Activated naive CD8-positive, alpha-beta T cell treated with anti-CD3 and anti-CD28 coated beads, Interleukin-2, amount 50 U/mL, for 24 hours (primary cell): ENCODE data around the gene RXRA.

ENCODE experiments used
- ATAC-seq: fragments of 150-1000 bp; cut with Tn5 transposase; one replicate; pipeline ENCODE4 v1.10.0; 2021
- DNase-seq: peaks from one replicate; pipeline ENCODE4 v3.0.0; 2021
- H3K27ac Mint-ChIP-seq: one replicate; pipeline ENCODE4 v1.8.0; 2021; ENCODE audit warnings: mild to moderate bottlenecking, mixed read lengths
- H3K27me3 Mint-ChIP-seq: one replicate; pipeline ENCODE4 v1.8.0; 2021; ENCODE audit warnings: mixed read lengths
- H3K36me3 Mint-ChIP-seq: one replicate; pipeline ENCODE4 v1.8.0; 2021; ENCODE audit warnings: low read depth, mixed read lengths
- H3K4me1 Mint-ChIP-seq: one replicate; pipeline ENCODE4 v1.8.0; 2021; ENCODE audit warnings: mixed read lengths
- H3K4me3 Mint-ChIP-seq: one replicate; pipeline ENCODE4 v1.8.0; 2021; ENCODE audit warnings: mild to moderate bottlenecking, moderate library complexity, mixed read lengths
- H3K9me3 Mint-ChIP-seq: one replicate; pipeline ENCODE4 v1.8.0; 2021; ENCODE audit warnings: mixed read lengths

The RXRA gene

DNA sequence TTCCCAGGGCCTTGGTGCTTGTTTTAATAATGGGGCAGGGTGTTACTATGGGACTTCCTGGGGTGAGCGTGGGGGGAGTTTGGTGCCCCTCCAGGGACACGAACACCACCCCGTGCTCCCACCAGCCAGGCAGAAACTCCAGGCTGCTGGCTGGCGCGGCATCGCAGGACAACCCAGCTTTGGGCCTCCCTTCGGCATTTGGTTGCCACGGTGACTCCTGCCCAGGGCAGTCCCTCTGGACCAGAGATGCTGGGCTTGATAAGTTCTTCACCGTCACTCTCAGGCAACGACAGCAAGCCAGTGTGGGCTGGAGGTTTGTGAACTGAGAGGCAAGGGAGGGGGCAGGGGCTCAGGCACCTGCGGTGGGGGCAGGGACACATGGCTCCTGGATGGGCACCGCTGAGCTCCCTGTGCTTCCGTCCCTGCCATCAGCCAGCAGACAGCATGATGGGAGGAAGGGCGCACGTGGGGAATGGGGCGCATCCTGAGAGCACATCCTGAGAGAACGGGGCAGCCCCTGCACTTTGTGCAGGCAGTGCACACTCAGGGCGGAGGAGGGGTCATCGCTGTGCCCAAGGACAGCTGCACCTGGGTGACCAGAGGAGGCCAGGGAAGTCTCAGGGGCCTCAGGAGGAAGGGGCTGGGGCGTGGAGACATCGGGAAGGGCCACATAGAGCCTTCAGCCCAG is 116.4 kb downstream of the RXRA start:
- Mint-ChIP-seq H3K36me3 (no peaks in the 10 kb centered on the region), H3K9me3 (no peaks in the 10 kb centered on the region), H3K27me3 (peaks cover 24% of the 10 kb centered on the region), H3K4me1 (peaks cover 13% of the 10 kb centered on the region), H3K27ac (no peak overlapping the region), H3K4me3 (no peak overlapping the region)
- no peak for DNase-seq
- ATAC-seq: no peak

DNA sequence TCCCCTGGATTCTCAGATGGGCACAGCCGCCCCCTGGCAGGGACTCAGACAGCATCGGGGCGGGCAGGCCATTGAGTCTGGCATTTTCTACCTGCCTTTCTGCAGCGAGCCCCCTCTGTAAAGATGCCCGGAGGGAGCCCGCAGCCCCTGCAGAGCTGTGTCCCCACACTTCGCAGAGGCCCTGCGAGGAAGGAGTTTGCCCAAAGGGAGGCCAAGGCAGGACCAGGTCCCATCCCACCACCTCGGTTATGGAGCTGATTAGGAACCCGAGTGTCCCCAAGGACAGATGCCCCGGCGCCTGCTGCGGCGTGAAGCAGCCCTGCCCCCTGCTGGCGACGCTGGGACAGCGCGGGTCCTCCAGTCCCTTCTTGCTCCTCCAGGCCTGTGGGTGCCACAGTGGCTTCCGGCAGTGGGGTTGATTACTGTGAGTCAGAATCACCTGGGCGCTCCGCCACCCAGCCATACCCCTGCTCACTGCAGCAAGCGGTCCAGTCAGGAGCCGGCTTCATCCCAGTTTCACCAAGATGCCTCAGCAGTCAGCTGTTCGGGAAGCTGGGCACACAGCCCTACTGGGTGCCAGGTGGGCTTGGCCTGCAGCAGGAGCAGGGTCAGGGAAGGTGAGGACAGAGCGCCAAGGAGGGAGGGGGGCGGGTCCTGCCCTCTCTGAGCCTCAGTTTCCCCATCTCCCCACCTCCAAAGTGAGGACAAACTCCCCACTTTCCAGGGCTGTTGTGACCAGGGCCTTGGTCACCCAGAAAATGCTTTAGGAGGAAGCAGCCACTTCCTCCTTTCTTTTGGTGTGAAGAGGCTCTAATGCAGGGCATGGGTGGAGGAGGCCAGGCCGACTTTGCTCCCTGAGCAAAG is 117.2 kb downstream of the RXRA start:
- H3K36me3 Mint-ChIP-seq: no peaks in the 10 kb centered on the region
- peaks cover 13% of the 10 kb centered on the region for H3K4me1 Mint-ChIP-seq
- H3K4me3 Mint-ChIP-seq: no peak overlapping the region

DNA sequence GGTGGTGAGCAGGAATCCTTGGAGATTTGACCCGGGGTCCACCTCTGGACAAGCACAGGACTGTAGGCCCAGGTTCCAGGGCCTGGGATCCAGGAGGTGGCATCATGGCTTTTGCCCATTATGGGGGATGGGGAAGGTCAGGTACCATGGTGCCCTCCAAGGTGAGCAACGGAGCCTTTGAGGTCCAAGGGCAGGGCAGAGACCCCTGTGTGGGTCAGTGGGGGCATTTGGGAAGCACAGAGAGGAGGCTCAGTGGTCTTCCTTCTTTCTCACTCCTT is 117.7 kb downstream of the RXRA start:
- peaks cover 13% of the 10 kb centered on the region for H3K4me1 Mint-ChIP-seq
- H3K36me3 Mint-ChIP-seq: no peaks in the 10 kb centered on the region
- peaks cover 4% of the 10 kb centered on the region for H3K9me3 Mint-ChIP-seq
- no peak overlapping the region for H3K27ac Mint-ChIP-seq
- DNase-seq (no peak), ATAC-seq (no peak)
- peaks cover 24% of the 10 kb centered on the region for H3K27me3 Mint-ChIP-seq
- no peak overlapping the region for H3K4me3 Mint-ChIP-seq

More for the DNA sequence above, 117.2 kb downstream of the RXRA start:
- Mint-ChIP-seq H3K9me3 (no peaks in the 10 kb centered on the region), H3K27ac (no peak overlapping the region), H3K27me3 (peaks cover 24% of the 10 kb centered on the region)
- ATAC-seq (peak; percentile 99), DNase-seq (peak; percentile 89)

DNA sequence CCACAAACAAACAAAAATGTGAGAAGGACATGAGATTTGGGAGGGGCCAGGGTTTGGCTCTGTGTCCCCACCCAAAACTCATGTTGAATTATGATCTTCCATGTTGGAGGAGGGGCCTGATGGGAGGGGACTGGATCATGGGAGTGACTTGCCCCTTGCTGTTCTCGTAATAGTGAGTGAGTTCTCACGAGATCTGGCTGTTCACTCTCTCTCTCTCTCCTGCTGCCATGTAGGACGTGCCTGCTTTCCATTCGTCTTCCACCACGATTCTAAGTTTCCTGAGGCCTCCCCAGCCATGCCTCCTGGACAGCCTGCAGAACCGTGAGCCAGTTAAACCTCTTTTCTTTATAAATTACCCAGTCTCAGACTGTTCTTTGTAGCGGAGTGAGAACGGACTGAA is 118.7 kb downstream of the RXRA start:
- H3K9me3 Mint-ChIP-seq: peaks cover 4% of the 10 kb centered on the region
- H3K27ac Mint-ChIP-seq: no peak overlapping the region
- H3K36me3 Mint-ChIP-seq: no peaks in the 10 kb centered on the region
- H3K4me3 Mint-ChIP-seq: no peak overlapping the region
- peaks cover 13% of the 10 kb centered on the region for H3K4me1 Mint-ChIP-seq
- H3K27me3 Mint-ChIP-seq: peaks cover 19% of the 10 kb centered on the region
- ATAC-seq (no peak), DNase-seq (no peak)

DNA sequence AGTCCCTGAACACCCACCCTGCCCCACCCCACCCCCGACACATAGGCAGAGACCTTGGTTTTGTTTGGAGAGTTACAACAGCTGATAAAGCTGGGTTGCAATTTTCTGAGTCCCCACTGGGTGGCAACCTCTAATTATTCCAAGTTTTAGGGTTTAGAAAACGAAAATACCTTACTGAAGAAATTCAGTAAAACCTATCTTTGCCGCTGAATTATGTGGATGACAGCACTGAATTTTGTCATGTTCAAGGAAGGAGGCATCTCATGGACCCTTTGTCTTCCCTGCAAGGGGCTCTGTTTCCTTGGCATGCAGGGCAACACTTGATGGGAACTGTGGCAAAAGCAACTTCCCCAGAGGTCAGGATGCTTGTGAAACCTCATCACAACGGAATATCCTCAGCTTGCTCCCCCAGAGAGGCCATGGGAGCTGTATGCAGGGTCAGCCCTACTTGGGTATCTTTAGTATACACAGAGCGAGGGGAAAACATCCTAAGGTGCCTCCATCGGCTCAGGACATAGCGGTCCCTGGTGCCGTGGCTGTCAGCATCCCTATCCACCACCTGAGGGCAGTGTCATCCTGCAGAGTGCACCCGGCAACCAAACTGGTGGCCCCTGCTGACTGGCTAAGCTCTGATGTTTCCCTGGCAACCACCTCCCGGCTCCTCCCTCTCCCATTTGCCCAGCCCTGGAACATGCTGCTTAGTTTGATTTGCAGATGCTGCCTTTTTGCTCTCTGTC is 123.1 kb downstream of the RXRA start:
- Mint-ChIP-seq H3K27ac (no peak overlapping the region), H3K36me3 (no peaks in the 10 kb centered on the region), H3K9me3 (peaks cover 4% of the 10 kb centered on the region), H3K4me1 (no peaks in the 10 kb centered on the region), H3K27me3 (no peaks in the 10 kb centered on the region), H3K4me3 (no peak overlapping the region)
- ATAC-seq: peak; percentile 96
- peak; percentile 77 for DNase-seq

DNA sequence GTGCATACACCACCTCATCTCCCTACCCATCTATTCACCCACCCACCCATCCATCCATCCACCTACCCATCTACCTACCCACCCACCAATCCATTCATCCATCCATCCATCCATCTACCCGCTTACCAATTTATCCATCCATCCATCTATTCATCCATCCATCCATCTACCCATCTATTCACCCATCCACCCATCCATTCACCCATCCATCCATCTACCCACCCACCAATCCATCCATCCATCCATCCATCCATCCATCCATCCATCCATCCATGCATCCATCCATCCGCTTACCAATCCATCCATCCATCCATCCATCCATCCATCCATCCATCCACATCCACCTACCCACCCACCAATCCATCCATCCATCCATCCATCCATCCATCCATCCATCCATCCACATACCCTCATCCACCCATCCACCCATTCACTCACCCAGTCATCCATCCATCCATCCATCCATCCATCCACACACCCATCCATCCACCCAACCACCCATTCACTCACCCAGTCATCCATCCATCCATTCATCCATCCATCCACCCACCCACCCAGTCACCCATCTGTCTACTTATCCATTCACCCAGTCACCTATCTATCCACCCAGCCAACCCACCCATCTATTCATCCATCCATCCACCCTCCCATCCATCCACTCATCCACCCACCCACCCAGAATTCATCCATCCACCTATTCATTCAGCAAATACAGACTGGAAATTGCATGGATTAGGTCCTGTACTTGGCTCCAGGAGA is 125.6 kb downstream of the RXRA start:
- H3K9me3 Mint-ChIP-seq: peaks cover 4% of the 10 kb centered on the region

DNA sequence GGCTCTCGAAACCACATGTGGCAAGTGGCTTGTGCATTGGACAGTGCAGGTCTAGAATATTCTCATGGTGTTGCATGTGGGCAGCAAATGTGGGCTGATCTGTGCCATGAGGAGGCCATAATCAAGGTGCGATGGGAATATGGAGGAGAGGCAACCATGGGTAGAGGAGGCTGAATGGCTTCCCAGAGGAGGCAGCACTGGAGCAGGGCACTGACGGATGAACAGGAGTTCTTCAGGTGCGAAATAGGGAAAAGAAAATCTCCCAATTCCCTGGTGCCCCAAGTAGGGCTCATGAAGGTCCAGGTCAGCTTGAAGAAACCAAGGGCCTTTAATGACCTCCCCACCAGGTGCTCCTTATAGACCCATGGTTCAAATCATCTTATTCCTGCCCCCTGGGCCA is 126.5 kb downstream of the RXRA start:
- no peak for ATAC-seq
- H3K27me3 Mint-ChIP-seq: no peaks in the 10 kb centered on the region
- H3K27ac Mint-ChIP-seq: no peak overlapping the region
- no peak overlapping the region for H3K4me3 Mint-ChIP-seq
- peaks cover 4% of the 10 kb centered on the region for H3K9me3 Mint-ChIP-seq
- H3K4me1 Mint-ChIP-seq: peaks cover 17% of the 10 kb centered on the region
- no peak for DNase-seq
- H3K36me3 Mint-ChIP-seq: no peaks in the 10 kb centered on the region

More for the DNA sequence above, 125.6 kb downstream of the RXRA start:
- Mint-ChIP-seq H3K27ac (no peak overlapping the region), H3K27me3 (no peaks in the 10 kb centered on the region), H3K36me3 (no peaks in the 10 kb centered on the region), H3K4me3 (no peak overlapping the region), H3K4me1 (peaks cover 11% of the 10 kb centered on the region)
- DNase-seq: no peak
- no peak for ATAC-seq

- Mint-ChIP-seq H3K27me3 (no peaks in the 10 kb centered on the region), H3K4me1 (peaks cover 27% of the 10 kb centered on the region), H3K9me3 (peaks cover under 1% of the 10 kb centered on the region), H3K36me3 (no peaks in the 10 kb centered on the region), H3K4me3 (no peak overlapping the region), H3K27ac (no peak overlapping the region)
- DNase-seq (no peak), ATAC-seq (no peak)
These were observed 127.7 kb downstream of the RXRA start for GRCh38 chr9:134453776-134454475.

DNA sequence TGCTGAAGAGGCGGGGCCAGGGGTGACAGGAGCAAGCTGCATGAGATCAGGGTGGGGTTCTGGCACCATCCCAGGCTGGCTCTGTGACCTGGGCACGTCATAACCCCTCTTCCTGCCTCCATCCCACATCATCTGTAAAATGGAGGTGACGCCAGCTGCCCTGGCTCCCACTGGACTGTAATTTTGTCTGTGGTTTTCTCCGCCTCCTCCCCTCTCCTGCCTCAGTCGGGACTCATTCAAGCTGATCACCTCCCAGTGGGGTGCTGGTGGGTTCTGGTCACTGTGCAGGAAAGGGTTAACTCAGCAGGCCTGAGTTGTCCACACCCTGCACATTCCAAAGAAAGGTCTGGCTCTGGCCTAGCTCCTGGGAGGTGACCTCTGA is 128.2 kb downstream of the RXRA start:
- H3K27me3 Mint-ChIP-seq: no peaks in the 10 kb centered on the region
- H3K9me3 Mint-ChIP-seq: no peaks in the 10 kb centered on the region
- H3K27ac Mint-ChIP-seq: no peak overlapping the region

GRCh38 chr9:134455021-134455471 is 128.8 kb downstream of the RXRA start:
- no peaks in the 10 kb centered on the region for H3K9me3 Mint-ChIP-seq
- peaks cover 31% of the 10 kb centered on the region for H3K4me1 Mint-ChIP-seq
- ATAC-seq: no peak
- H3K27ac Mint-ChIP-seq: peak overlapping the region; percentile 27
- H3K4me3 Mint-ChIP-seq: no peak overlapping the region
- no peaks in the 10 kb centered on the region for H3K36me3 Mint-ChIP-seq
- H3K27me3 Mint-ChIP-seq: no peaks in the 10 kb centered on the region
- no peak for DNase-seq

More for the DNA sequence above, 128.2 kb downstream of the RXRA start:
- Mint-ChIP-seq H3K36me3 (no peaks in the 10 kb centered on the region), H3K4me3 (no peak overlapping the region), H3K4me1 (peaks cover 31% of the 10 kb centered on the region)
- ATAC-seq (no peak), DNase-seq (no peak)

GRCh38 chr9:134455537-134455933 is 129.3 kb downstream of the RXRA start:
- peaks cover 31% of the 10 kb centered on the region for H3K4me1 Mint-ChIP-seq
- no peaks in the 10 kb centered on the region for H3K27me3 Mint-ChIP-seq
- H3K27ac Mint-ChIP-seq: peak overlapping the region; percentile 97
- peak overlapping the region; percentile 56 for H3K4me3 Mint-ChIP-seq
- no peak for ATAC-seq
- H3K36me3 Mint-ChIP-seq: no peaks in the 10 kb centered on the region
- DNase-seq: no peak
- no peaks in the 10 kb centered on the region for H3K9me3 Mint-ChIP-seq

DNA sequence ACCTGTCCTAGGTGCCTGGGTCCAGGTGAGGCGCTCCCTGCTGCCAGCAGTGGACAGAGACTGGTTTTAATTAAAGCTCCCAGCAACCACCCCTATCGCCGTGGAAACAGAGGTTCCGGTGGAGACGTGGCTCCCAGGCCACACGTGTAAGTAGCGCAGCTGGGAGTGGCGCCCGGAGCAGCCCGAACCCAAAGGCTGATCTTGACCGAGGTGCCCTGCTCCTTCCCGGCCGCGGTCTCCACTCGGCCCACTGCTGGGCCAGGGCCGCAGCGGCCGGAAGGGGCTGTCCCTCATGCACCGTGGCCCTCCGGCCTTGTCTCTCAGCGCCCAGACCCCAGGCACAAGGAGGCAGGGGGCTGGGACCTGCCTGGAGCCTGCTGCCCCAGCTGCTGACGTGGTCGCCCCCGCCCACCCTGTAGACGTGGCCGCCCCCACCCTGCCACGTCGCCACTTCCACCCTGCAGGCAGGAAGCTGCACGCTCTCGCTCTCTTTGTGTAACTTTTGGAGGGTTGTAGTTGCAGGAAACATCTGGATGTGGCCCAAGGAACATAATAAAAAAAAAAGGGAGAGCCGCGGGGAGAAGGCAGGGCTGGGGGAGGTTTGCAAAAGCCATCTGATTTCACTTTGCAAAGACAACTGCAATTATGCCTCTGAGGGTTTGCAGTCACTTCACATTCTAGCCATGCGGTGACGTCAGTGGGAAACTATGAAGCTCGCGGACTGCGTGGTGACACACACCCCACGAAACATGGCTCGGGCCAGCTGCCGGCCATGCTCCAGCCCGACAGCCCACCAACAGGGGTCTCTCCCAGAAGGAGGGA is 129.9 kb downstream of the RXRA start:
- DNase-seq (peak; percentile 74), ATAC-seq (peak; percentile 67)
- H3K27me3 Mint-ChIP-seq: no peaks in the 10 kb centered on the region
- peak overlapping the region; percentile 79 for H3K4me3 Mint-ChIP-seq
- peaks cover 31% of the 10 kb centered on the region for H3K4me1 Mint-ChIP-seq
- H3K36me3 Mint-ChIP-seq: no peaks in the 10 kb centered on the region
- no peaks in the 10 kb centered on the region for H3K9me3 Mint-ChIP-seq
- H3K27ac Mint-ChIP-seq: peak overlapping the region; percentile 97

DNA sequence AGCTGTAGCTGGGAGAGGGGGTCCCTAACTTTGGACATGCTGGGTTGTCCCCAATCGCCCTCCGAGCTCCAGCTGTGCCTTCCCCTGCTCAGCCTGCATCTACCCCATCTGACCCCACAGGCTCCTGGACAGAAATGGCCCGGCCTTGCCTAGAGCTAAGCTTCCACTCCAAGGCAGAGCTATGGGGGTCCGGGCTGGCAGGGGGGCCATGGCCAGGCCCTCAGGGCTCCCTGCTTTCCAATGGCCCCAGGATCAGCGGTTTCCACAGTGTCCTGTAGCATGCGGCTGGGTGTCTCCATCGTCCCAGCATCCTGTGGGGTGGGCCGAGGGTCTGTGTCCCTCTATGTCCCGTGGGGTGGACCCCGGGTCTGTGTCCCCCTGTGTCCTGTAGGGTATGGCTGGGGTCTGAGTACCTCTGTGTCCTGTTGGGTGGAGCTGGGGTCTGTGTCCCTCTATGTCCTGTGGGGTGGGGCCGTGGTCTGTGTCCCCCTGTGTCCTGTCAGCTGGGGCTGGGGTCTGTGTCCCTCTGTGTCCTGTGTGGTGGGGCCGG is 130.6 kb downstream of the RXRA start:
- no peak for DNase-seq
- peak overlapping the region; percentile 97 for H3K27ac Mint-ChIP-seq
- H3K4me3 Mint-ChIP-seq: peak overlapping the region; percentile 79
- no peak for ATAC-seq
- no peaks in the 10 kb centered on the region for H3K36me3 Mint-ChIP-seq
- H3K4me1 Mint-ChIP-seq: peaks cover 31% of the 10 kb centered on the region
- no peaks in the 10 kb centered on the region for H3K27me3 Mint-ChIP-seq
- no peaks in the 10 kb centered on the region for H3K9me3 Mint-ChIP-seq
